ENCODE results near the gene PHF21B.

PHF21B gene

DNA sequence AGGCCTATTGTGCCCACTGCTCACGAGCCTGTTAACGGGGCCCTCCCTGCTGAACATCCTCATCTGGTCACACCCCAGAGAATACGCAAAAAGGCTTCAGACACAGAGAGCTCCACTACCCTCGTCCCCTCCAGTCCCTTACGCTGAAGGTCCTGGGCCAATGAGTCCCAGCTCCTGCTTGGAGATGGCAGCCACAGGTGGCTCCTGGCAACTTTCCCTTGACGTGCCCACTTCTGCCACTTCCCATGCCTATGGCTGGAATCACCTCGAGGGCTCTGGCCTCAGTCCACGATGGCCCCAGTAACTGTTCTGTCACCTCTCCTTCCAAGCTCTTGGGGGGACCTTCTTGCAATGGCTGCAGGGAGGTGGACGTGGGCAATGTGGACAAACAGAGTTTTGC, 12.7 kb downstream of the PHF21B start:
- H3K27ac ChIP-seq (ENCODE audit: extremely low read depth, low read depth, low read length): no peak overlapping the region
- H3K36me3 ChIP-seq (ENCODE audit: control insufficient read depth in 2 of 2, insufficient read depth in 1 of 2, low read length in 2 of 2): no peaks in the 10 kb centered on the region
- ChIA-PET CTCF (interaction anchor here (0.7 kb wide), 1 partner anchor 19 kb away, joined by 4 read pairs; no protein-coding TSS in a partner anchor), POLR2A (no interaction called here)
- TF ChIP-seq ZNF335 (tag by site-specific recombination; conservative IDR thresholded peaks at IDR 0.05) (no peak), ZBTB20 (tag by site-specific recombination; IDR thresholded peaks at IDR 0.05) (no peak), SCRT2 (tag by site-specific recombination; IDR thresholded peaks at IDR 0.05) (peak; percentile 72), ZBTB21 (tag by site-specific recombination; IDR thresholded peaks at IDR 0.05) (no peak), ZNF48 (tag by site-specific recombination; IDR thresholded peaks at IDR 0.05) (no peak)
- TF ChIP-seq, protein P1, sequence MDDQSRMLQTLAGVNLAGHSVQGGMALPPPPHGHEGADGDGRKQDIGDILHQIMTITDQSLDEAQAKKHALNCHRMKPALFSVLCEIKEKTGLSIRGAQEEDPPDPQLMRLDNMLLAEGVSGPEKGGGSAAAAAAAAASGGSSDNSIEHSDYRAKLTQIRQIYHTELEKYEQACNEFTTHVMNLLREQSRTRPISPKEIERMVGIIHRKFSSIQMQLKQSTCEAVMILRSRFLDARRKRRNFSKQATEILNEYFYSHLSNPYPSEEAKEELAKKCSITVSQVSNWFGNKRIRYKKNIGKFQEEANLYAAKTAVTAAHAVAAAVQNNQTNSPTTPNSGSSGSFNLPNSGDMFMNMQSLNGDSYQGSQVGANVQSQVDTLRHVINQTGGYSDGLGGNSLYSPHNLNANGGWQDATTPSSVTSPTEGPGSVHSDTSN (CRISPR knock-in tag; IDR thresholded peaks at IDR 0.05): no peak
- TF ChIP-seq, protein P2, sequence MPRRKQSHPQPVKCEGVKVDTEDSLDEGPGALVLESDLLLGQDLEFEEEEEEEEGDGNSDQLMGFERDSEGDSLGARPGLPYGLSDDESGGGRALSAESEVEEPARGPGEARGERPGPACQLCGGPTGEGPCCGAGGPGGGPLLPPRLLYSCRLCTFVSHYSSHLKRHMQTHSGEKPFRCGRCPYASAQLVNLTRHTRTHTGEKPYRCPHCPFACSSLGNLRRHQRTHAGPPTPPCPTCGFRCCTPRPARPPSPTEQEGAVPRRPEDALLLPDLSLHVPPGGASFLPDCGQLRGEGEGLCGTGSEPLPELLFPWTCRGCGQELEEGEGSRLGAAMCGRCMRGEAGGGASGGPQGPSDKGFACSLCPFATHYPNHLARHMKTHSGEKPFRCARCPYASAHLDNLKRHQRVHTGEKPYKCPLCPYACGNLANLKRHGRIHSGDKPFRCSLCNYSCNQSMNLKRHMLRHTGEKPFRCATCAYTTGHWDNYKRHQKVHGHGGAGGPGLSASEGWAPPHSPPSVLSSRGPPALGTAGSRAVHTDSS (tag by site-specific recombination; IDR thresholded peaks at IDR 0.05): no peak
- TF ChIP-seq, protein P3, sequence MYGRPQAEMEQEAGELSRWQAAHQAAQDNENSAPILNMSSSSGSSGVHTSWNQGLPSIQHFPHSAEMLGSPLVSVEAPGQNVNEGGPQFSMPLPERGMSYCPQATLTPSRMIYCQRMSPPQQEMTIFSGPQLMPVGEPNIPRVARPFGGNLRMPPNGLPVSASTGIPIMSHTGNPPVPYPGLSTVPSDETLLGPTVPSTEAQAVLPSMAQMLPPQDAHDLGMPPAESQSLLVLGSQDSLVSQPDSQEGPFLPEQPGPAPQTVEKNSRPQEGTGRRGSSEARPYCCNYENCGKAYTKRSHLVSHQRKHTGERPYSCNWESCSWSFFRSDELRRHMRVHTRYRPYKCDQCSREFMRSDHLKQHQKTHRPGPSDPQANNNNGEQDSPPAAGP (tag by site-specific recombination; IDR thresholded peaks at IDR 0.05): no peak
- H3K9me3 ChIP-seq (ENCODE audit: control insufficient read depth, insufficient read depth, low read depth, low read length): no peaks in the 10 kb centered on the region
- H3K4me3 ChIP-seq (ENCODE audit: low read depth, low read length): no peak overlapping the region
- H3K4me1 ChIP-seq (ENCODE audit: control insufficient read depth, insufficient read depth, low read length): peaks cover 5% of the 10 kb centered on the region; the same call in 1 of the 2 replicates

DNA sequence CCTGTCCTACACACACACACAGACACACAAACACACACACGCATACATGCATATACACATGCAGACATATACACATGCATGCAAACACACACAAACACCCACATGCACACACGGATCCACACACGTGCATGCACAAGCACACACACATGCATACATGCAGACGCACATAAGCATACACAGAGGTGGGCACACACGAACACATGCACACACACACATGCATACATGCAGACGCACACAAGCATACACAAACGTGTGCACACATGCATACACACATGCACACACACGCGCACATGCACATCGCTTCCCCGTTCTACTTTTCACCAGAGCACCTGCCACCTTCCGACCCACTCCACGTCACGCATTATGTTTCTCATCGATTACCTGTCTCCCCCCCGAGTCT, 13.2 kb downstream of the PHF21B start:
- no peak overlapping the region for H3K27ac ChIP-seq (ENCODE audit: extremely low read depth, low read depth, low read length)
- POLR2A ChIA-PET: no interaction called here
- H3K9me3 ChIP-seq (ENCODE audit: control insufficient read depth, insufficient read depth, low read depth, low read length): no peaks in the 10 kb centered on the region
- CTCF ChIA-PET: interaction anchor here (0.7 kb wide), 1 partner anchor 19 kb away, joined by 4 read pairs; no protein-coding TSS in a partner anchor
- TF ChIP-seq ZBTB17 (tag by site-specific recombination; IDR thresholded peaks at IDR 0.05) (no peak), MEIS1 (CRISPR knock-in tag; IDR thresholded peaks at IDR 0.05; ENCODE audit: borderline replicate concordance) (no peak)
- TF ChIP-seq, protein P4, sequence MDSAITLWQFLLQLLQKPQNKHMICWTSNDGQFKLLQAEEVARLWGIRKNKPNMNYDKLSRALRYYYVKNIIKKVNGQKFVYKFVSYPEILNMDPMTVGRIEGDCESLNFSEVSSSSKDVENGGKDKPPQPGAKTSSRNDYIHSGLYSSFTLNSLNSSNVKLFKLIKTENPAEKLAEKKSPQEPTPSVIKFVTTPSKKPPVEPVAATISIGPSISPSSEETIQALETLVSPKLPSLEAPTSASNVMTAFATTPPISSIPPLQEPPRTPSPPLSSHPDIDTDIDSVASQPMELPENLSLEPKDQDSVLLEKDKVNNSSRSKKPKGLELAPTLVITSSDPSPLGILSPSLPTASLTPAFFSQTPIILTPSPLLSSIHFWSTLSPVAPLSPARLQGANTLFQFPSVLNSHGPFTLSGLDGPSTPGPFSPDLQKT (IDR thresholded peaks at IDR 0.05; ENCODE audit: borderline replicate concordance, low read depth, low read length): no peak
- TF ChIP-seq, protein P5, sequence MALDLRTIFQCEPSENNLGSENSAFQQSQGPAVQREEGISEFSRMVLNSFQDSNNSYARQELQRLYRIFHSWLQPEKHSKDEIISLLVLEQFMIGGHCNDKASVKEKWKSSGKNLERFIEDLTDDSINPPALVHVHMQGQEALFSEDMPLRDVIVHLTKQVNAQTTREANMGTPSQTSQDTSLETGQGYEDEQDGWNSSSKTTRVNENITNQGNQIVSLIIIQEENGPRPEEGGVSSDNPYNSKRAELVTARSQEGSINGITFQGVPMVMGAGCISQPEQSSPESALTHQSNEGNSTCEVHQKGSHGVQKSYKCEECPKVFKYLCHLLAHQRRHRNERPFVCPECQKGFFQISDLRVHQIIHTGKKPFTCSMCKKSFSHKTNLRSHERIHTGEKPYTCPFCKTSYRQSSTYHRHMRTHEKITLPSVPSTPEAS (tag by site-specific recombination; IDR thresholded peaks at IDR 0.05): peak; percentile 72
- H3K4me3 ChIP-seq (ENCODE audit: low read depth, low read length): no peak overlapping the region
- no peaks in the 10 kb centered on the region for H3K36me3 ChIP-seq (ENCODE audit: control insufficient read depth in 2 of 2, insufficient read depth in 1 of 2, low read length in 2 of 2)
- H3K4me1 ChIP-seq (ENCODE audit: control insufficient read depth, insufficient read depth, low read length): peaks cover 5% of the 10 kb centered on the region; the same call in 1 of the 2 replicates

DNA sequence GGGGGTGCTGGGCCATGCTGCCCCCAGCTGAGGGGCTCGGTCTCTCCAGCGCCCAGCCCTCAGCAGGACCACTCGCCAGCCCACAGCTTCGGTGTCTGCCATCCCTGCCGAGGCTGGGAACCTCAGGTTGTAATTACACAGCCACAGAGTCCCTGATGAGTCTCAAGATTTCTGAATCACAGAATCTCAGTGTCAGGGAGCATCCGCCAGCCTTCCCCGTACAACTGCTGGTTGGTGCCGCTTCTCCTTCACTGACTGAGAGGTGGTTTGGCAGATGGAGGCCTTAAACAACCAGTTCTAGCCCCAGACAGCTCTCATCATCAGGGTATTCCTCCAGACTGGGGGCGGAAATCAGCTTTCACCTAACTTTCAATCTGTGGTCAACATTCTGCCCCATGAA, 13.7 kb downstream of the PHF21B start:
- ChIA-PET POLR2A (no interaction called here), CTCF (no interaction called here)
- Histone ChIP-seq H3K9me3 (ENCODE audit: control insufficient read depth, insufficient read depth, low read depth, low read length) (no peaks in the 10 kb centered on the region), H3K4me1 (ENCODE audit: control insufficient read depth, insufficient read depth, low read length) (peaks cover 5% of the 10 kb centered on the region; the same call in 1 of the 2 replicates), H3K4me3 (ENCODE audit: low read depth, low read length) (no peak overlapping the region), H3K27ac (ENCODE audit: extremely low read depth, low read depth, low read length) (no peak overlapping the region), H3K36me3 (ENCODE audit: control insufficient read depth in 2 of 2, insufficient read depth in 1 of 2, low read length in 2 of 2) (no peaks in the 10 kb centered on the region)
- TF ChIP-seq ZIC2 (tag by site-specific recombination; IDR thresholded peaks at IDR 0.05): peak; percentile 31; the same call in 1 of the 2 replicates
- no peak for TF ChIP-seq ZNF48 (tag by site-specific recombination; IDR thresholded peaks at IDR 0.05)

Measured in HEK293 (cell line).